Heart left ventricle (tissue), 16 donors: ENCODE results near the gene LILRA2. TPM values are rescaled to one million over a fixed set of nuclear protein-coding genes. Genes with fewer than 3 reads are reported as not detected.
"Not testable (repeated sequence)": the region's sequence is repeated elsewhere in the genome, so short reads cannot be mapped to it uniquely, and the experiment has no call there.

ENCODE experiments used
- ATAC-seq, 4 donors: fragments of 200-7000 bp; cut with Tn5 transposase; one replicate each; pipeline ENCODE4 v1.9.1; 2020 to 2022; ENCODE audit warnings: moderate library complexity in 4 of 4, mild to moderate bottlenecking in 3 of 4, moderate number of reproducible peaks in 1 of 4
- DNase-seq, 5 donors: peaks; one replicate each; pipeline ENCODE4 v3.0.0-alpha.2; 2020
- H3K27ac ChIP-seq, 12 donors: fragments of 200-600 bp; sonication (generic) in 4 of 12; one replicate each; pipeline versions ENCODE4 v1.5.0 to v1.8.0; 2016 to 2022; ENCODE audit warnings: mild to moderate bottlenecking in 2 of 12
- H3K27me3 ChIP-seq, 9 donors: fragments of 200-600 bp; sonication (generic) in 2 of 9; one replicate each; pipeline versions ENCODE4 v1.5.1 to v1.8.0; 2016 to 2022; ENCODE audit warnings: mild to moderate bottlenecking in 3 of 9
- H3K36me3 ChIP-seq, 9 donors: fragments of 200-600 bp; sonication (generic) in 2 of 9; one replicate each; pipeline versions ENCODE4 v1.5.0 to v1.8.0; 2018 to 2022; ENCODE audit warnings: mild to moderate bottlenecking in 2 of 9
- H3K4me1 ChIP-seq, 12 donors: fragments of 200-600 bp; sonication (generic) in 4 of 12; one replicate each; pipeline versions ENCODE4 v1.5.0 to v1.8.0; 2016 to 2022; ENCODE audit warnings: mild to moderate bottlenecking in 3 of 12
- H3K4me3 ChIP-seq, 12 donors: fragments of 200-600 bp; sonication (generic) in 4 of 12; one replicate each; pipeline versions ENCODE4 v1.5.0 to v1.8.0; 2017 to 2022; ENCODE audit warnings: mild to moderate bottlenecking in 9 of 12, moderate library complexity in 4 of 12
- H3K9me3 ChIP-seq, 12 donors: fragments of 200-600 bp; sonication (generic) in 4 of 12; one replicate each; pipeline versions ENCODE4 v1.5.0 to v1.8.0; 2016 to 2022; ENCODE audit warnings: mild to moderate bottlenecking in 1 of 12
- CTCF ChIP-seq, 12 donors: fragments of 200-600 bp; sonication (generic) in 4 of 12; IDR thresholded peaks; one replicate each; pipeline versions ENCODE4 v1.5.0 to v1.8.0; 2018 to 2022; ENCODE audit warnings: antibody characterized with exemption in 12 of 12, mild to moderate bottlenecking in 5 of 12
- POLR2A ChIP-seq, 2 donors: fragments of 450-650 bp; IDR thresholded peaks; one replicate each; pipeline ENCODE4 v1.6.1; 2017; ENCODE audit warnings: antibody characterized with exemption in 2 of 2, mild to moderate bottlenecking in 2 of 2, moderate library complexity in 2 of 2
- WGBS, 4 donors: extraction: QIAGEN DNeasy Blood & Tissue Kit in 2 of 4; methylation state at CpG; one replicate each; pipeline versions ENCODE4 v1.1.5 to v1.1.7; 2013 to 2018; 5-methylcytosine and 5-hydroxymethylcytosine counted together
- intact Hi-C, 10 donors: fragments of 100-400 bp; cut with DNase I; formaldehyde crosslinking; loops; one replicate each; pipeline versions ENCODE4 v1.11.1 to v1.14.2; 2022
- polyA plus RNA-seq, 2 donors: library from polyadenylated mRNA; stranded (reverse); fragments of 200-250 nt; gene quantifications; one replicate each; pipeline ENCODE4 v1.2.3, GENCODE V29; 2013
- total RNA-seq, 9 donors: library from RNA; depleted of rRNA in 2 of 9; stranded (reverse); fragments of >200 nt in 2 of 9; fragmentation: NEBNext Ultra II Directional in 3 of 9; extraction: Animal tissue kit (Norgen Biotek cat#: 25700) in 3 of 9; gene quantifications; one replicate each; pipeline versions ENCODE4 v1.1.0 to v1.2.4, GENCODE V29; 2016 to 2023
- donor health status: ischemic (EF 13 %, LVEDD 7.1; RV severe dilation, severe dysfunction).
- donor health status: healthy with polysubstance abuse.
- donor health status: DM: no; HTN: yes; CAD: no.
- donor health status: DM: no; HTN: no; CAD: no.
- donor health status: ischemic (EF 25% LVEDD 6.9; RV normal size, moderate dysfunction).
- donor health status: ischemic (EF 25% LVEDD 5.7; RV mildly dilated, moderate dysfunction).
- donor health status: healthy.
- donor health status: DM: yes; HTN: yes; CAD: no.
- donor health status: ischemic (EF 35%, LVEDD 5.7; RV mildly dilated, moderate dysfunction).
- donor health status: nonischemic (EF 11% LVEDD 7.7; RV severe dilation, severe dysfunction).
- donor health status: DM: yes; HTN: yes; CAD: no.
- donor health status: PGD.
- donor health status: ischemic (EF 29% LVEDD 5.4; RV normal size, mild dysfunction).
- donor health status: nonischemic (EF 23%, LVEDD 6.1; RV moderate dilation, normal function).

The LILRA2 gene
- total and polyA plus RNA-seq, 11 donors = 0.31 to 8.9 (median 0.85) TPM

GRCh38 chr19:54574527-54575056 lies 1.0 kb downstream of the LILRA2 start:
- Histone ChIP-seq H3K27me3 (peaks cover 0 to 13% (median 4%) of the 10 kb centered on the region in 9 donors), H3K9me3 (peaks cover 0 to 7% (median 0%) of the 10 kb centered on the region in 12 donors), H3K27ac (no peak overlapping the region), H3K36me3 (no peaks in the 10 kb centered on the region), H3K4me1 (peaks cover 0 to 12% (median 0%) of the 10 kb centered on the region in 12 donors), H3K4me3 (peak overlapping the region in 1 of 12 donors; percentile 31)
- WGBS, 4 donors = 68 to 73% (median 70%) methylated on average over 11 to 12 of the region's 12 CpGs
- no peak for ATAC-seq
- intact Hi-C loops = loop anchor here in 1 of 10 donors (5.0 kb wide), 1 partner anchor 282 kb away; no protein-coding TSS in a partner anchor
- TF ChIP-seq POLR2A (IDR thresholded peaks at IDR 0.05) (no peak), CTCF (IDR thresholded peaks at IDR 0.05) (no peak)
- no peak for DNase-seq

GRCh38 chr19:54575205-54575604 lies 1.6 kb downstream of the LILRA2 start:
- not testable (repeated sequence) for DNase-seq, H3K36me3 ChIP-seq, H3K27ac ChIP-seq, H3K4me3 ChIP-seq, ATAC-seq, H3K9me3 ChIP-seq
- WGBS, 4 donors = 66 to 76% (median 73%) methylated on average over 9 of the region's 9 CpGs
- intact Hi-C loops = loop anchor here in 1 of 10 donors (5.0 kb wide), 1 partner anchor 283 kb away; no protein-coding TSS in a partner anchor
- Histone ChIP-seq H3K4me1 (peaks cover 0 to 12% (median 0%) of the 10 kb centered on the region in 12 donors), H3K27me3 (peaks cover 0 to 13% (median under 1%) of the 10 kb centered on the region in 9 donors)

- ATAC-seq (peak in 1 of 4 donors; percentile 9), DNase-seq (no peak)
- Histone ChIP-seq H3K27ac (no peak overlapping the region), H3K36me3 (no peaks in the 10 kb centered on the region), H3K27me3 (peaks cover 0 to 13% (median 0%) of the 10 kb centered on the region in 9 donors), H3K4me3 (no peak overlapping the region), H3K9me3 (peaks cover 0 to 11% (median 0%) of the 10 kb centered on the region in 12 donors), H3K4me1 (peaks cover 0 to 12% (median 0%) of the 10 kb centered on the region in 12 donors)
- no peak for TF ChIP-seq CTCF (IDR thresholded peaks at IDR 0.05)
- no peak for TF ChIP-seq POLR2A (IDR thresholded peaks at IDR 0.05)
- intact Hi-C loops = loop anchor here in 2 of 10 donors (2.0 to 5.0 kb wide), 2 partner anchors 280 to 284 kb away; no protein-coding TSS in a partner anchor
- 64 to 69% (median 66%) methylated on average over 6 of the region's 6 CpGs for WGBS, 4 donors
Measured at GRCh38 chr19:54576411-54576976, 2.9 kb downstream of the LILRA2 start.

GRCh38 chr19:54577334-54577733 lies 3.7 kb downstream of the LILRA2 start:
- H3K4me1 ChIP-seq = peaks cover 0 to 12% (median 0%) of the 10 kb centered on the region in 12 donors
- H3K9me3 ChIP-seq = peaks cover 0 to 17% (median 0%) of the 10 kb centered on the region in 12 donors
- TF ChIP-seq CTCF (IDR thresholded peaks at IDR 0.05) (no peak), POLR2A (IDR thresholded peaks at IDR 0.05) (no peak)
- WGBS, 4 donors = 58 to 79% (median 72%) methylated on average over 3 of the region's 3 CpGs
- H3K4me3 ChIP-seq = no peak overlapping the region
- no peak for DNase-seq
- no peak overlapping the region for H3K27ac ChIP-seq
- H3K36me3 ChIP-seq = no peaks in the 10 kb centered on the region
- peaks cover 0 to 10% (median 0%) of the 10 kb centered on the region in 9 donors for H3K27me3 ChIP-seq
- ATAC-seq = no peak
- intact Hi-C loops = loop anchor here in 2 of 10 donors (2.0 to 5.0 kb wide), 2 partner anchors 281 to 285 kb away; no protein-coding TSS in a partner anchor

GRCh38 chr19:54578268-54578667 lies 4.7 kb downstream of the LILRA2 start:
- not testable (repeated sequence) for H3K27ac ChIP-seq, H3K4me1 ChIP-seq, H3K36me3 ChIP-seq, H3K4me3 ChIP-seq, DNase-seq, H3K27me3 ChIP-seq, ATAC-seq
- WGBS, 4 donors = 84 to 87% (median 85%) methylated on average over 5 of the region's 5 CpGs
- H3K9me3 ChIP-seq = peaks cover 0 to 17% (median 0%) of the 10 kb centered on the region in 12 donors
- intact Hi-C loops = loop anchor here in 1 of 10 donors (5.0 kb wide), 1 partner anchor 286 kb away; no protein-coding TSS in a partner anchor
